Gastrocnemius medialis (tissue), 4 donors: ENCODE results near the gene APBA2.

Experiments
- CTCF ChIP-seq, 5 experiments: fragments of 450-650 bp in 3 of 5; fragments of 200-600 bp in 2 of 5; sonication (generic) in 2 of 5; IDR thresholded peaks in 4 of 5; conservative IDR thresholded peaks in 1 of 5; 1 replicate in 4 of 5; 2 replicates in 1 of 5; pipeline ENCODE4 v1.5.1; 2016 to 2019; ENCODE audit warnings: antibody characterized with exemption in 5 of 5, mild to moderate bottlenecking in 3 of 5, moderate library complexity in 3 of 5
- POLR2A ChIP-seq, 2 donors: fragments of 450-650 bp; IDR thresholded peaks; one replicate each; pipeline ENCODE4 v1.6.1; 2017; ENCODE audit warnings: antibody characterized with exemption in 2 of 2, mild to moderate bottlenecking in 2 of 2, moderate library complexity in 2 of 2

GRCh38 chr15:29012097-29012496 is 126.3 kb downstream of the APBA2 start:
- no peak for TF ChIP-seq CTCF (IDR thresholded peaks at IDR 0.05 in 4 of 5, conservative IDR thresholded peaks at IDR 0.05 in 1 of 5)
- no peak for TF ChIP-seq POLR2A (IDR thresholded peaks at IDR 0.05)
